NB4 (cell line): ENCODE measurements around the gene ZEB2.

Source experiments
- DNase-seq: peaks from one replicate; pipeline ENCODE4 v3.0.0; 2010; ENCODE audit warnings: low read depth
- H3K4me3 ChIP-seq: one replicate; pipeline ENCODE4 v1.5.1; 2011; ENCODE audit warnings: mild to moderate bottlenecking, low read depth, low read length, moderate library complexity
- CTCF ChIP-seq: IDR thresholded peaks from one replicate; pipeline ENCODE4 v1.5.1; 2012; ENCODE audit warnings: low read depth, low read length
- MAX ChIP-seq: IDR thresholded peaks from 2 replicates; pipeline ENCODE4 v1.6.1; 2011; ENCODE audit warnings: low read depth, low read length
- MYC ChIP-seq: IDR thresholded peaks from 2 replicates; pipeline ENCODE4 v1.6.1; 2011; ENCODE audit warnings: low read depth, low read length
- POLR2A ChIP-seq: IDR thresholded peaks from 2 replicates; pipeline ENCODE4 v1.6.1; 2011; ENCODE audit warnings: mild to moderate bottlenecking; ENCODE audit not compliant: insufficient read length; ENCODE audit errors: extremely low read depth

ZEB2 gene

DNA sequence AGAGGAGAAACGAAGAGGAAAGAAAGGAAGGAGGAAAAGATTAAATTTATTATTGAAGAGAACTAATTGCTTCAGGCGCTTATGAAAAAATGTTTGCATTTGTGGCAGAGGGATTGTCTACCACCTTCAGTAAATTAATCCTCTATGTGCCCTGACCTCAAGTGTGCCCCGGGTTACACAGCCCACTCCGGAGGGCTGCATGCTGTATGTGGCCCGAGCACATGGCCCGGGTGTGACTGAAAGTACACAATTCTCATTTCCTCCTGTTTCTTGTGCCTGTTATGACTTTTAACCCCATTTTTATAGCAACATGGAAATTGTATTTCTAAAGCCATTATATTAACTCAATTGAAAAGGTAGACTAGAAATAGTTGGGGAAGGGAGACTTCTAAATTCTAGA is 38.8 kb downstream of the ZEB2 start:
- no peak for DNase-seq
- TF ChIP-seq POLR2A (no peak), MAX (peak; percentile 76), MYC (no peak), CTCF (no peak)
- H3K4me3 ChIP-seq, result no peak overlapping the region

DNA sequence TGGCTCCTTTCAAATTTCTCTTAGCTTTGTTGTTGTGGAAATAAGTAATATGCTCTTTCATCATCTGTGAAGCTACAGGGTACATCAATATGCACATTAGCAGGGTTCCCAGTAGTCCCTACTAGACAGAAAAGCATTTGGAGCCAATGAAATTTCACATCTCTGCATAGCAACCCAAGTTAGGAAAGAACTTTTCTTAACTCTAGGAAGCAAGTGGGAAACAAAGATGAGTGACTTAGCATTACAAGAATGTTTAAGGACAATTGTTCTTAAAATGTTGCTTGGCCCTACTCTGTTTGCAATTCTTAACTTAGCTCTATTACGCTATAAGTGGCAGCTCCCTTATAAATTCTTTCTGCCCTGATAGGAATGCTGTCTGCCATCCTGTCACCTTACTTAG is 39.6 kb downstream of the ZEB2 start:
- TF ChIP-seq MAX (no peak), MYC (no peak), CTCF (no peak), POLR2A (no peak)
- DNase-seq, result no peak
- no peak overlapping the region for H3K4me3 ChIP-seq

GRCh38 chr2:144479659-144480058 is 40.3 kb downstream of the ZEB2 start:
- TF ChIP-seq MAX, result no peak
- TF ChIP-seq CTCF, result no peak
- no peak for TF ChIP-seq MYC
- no peak for TF ChIP-seq POLR2A
- H3K4me3 ChIP-seq, result no peak overlapping the region
- DNase-seq, result no peak

GRCh38 chr2:144479138-144479537 is 40.8 kb downstream of the ZEB2 start:
- DNase-seq, result no peak
- no peak overlapping the region for H3K4me3 ChIP-seq
- no peak for TF ChIP-seq CTCF
- TF ChIP-seq MAX, result no peak
- TF ChIP-seq MYC, result no peak
- TF ChIP-seq POLR2A, result no peak

DNA sequence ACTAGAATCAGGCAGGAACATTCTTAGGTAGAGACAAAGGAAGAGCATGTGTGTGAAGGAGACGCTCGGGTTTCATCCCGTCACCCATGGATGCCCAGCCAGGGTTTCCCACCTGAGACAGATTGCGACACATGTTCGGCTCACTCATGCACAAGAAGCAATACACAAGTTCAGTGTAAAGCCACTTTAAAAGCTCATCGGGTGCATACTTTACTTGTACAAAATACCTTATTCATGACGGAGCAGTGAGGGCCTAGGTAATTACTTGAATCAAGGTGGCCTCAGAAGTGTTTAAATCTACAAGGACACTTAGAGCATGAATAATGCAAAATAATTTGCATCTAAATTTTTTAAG is 42.0 kb downstream of the ZEB2 start:
- DNase-seq, result no peak
- TF ChIP-seq POLR2A, result no peak
- no peak overlapping the region for H3K4me3 ChIP-seq

GRCh38 chr2:144477281-144477956 is 42.5 kb downstream of the ZEB2 start:
- no peak for DNase-seq
- TF ChIP-seq MAX, result no peak
- TF ChIP-seq MYC, result no peak
- no peak for TF ChIP-seq POLR2A
- TF ChIP-seq CTCF, result no peak
- no peak overlapping the region for H3K4me3 ChIP-seq
